Kidney (tissue), 14 donors: ENCODE measurements around the gene KRT33B. TPM values are rescaled to one million over a fixed set of nuclear protein-coding genes. Genes with fewer than 3 reads are reported as not detected.

Source experiments
- DNase-seq, 5 donors: peaks; one replicate each; pipeline ENCODE4 v3.0.0-alpha.2; 2013 to 2020
- FAIRE-seq: peaks from 2 replicates; lab custom pipeline; 2012; peaks lifted over from hg19 to GRCh38; lab: Jason Lieb, UNC
- H3K27ac ChIP-seq, 2 donors: one replicate each; pipeline ENCODE4 v1.7.0; 2013; ENCODE audit warnings: low read depth in 2 of 2, low read length in 2 of 2, inconsistent platforms in 1 of 2
- H3K27me3 ChIP-seq: one replicate; pipeline ENCODE4 v1.7.1; 2013; ENCODE audit warnings: low read length, inconsistent platforms; ENCODE audit not compliant: control insufficient read depth, insufficient read depth
- H3K36me3 ChIP-seq, 3 donors: one replicate each; pipeline versions ENCODE4 v1.7.0 to v1.7.1; 2013; ENCODE audit warnings: low read length in 3 of 3, control low read depth in 1 of 3, inconsistent platforms in 1 of 3; ENCODE audit not compliant: insufficient read depth in 3 of 3, control insufficient read depth in 2 of 3
- H3K4me1 ChIP-seq, 3 donors: one replicate each; pipeline versions ENCODE4 v1.7.0 to v1.7.1; 2013; ENCODE audit warnings: low read length in 3 of 3, inconsistent platforms in 1 of 3, low read depth in 1 of 3; ENCODE audit not compliant: control insufficient read depth in 2 of 3, insufficient read depth in 2 of 3
- H3K4me3 ChIP-seq, 3 donors: one replicate each; pipeline versions ENCODE4 v1.7.0 to v1.8.1; 2013; ENCODE audit warnings: low read length in 3 of 3, control low read depth in 1 of 3, inconsistent platforms in 1 of 3
- H3K9ac ChIP-seq, 3 donors: one replicate each; pipeline versions ENCODE4 v1.7.0 to v1.7.1; 2013; ENCODE audit warnings: low read length in 3 of 3, control low read depth in 1 of 3, inconsistent platforms in 1 of 3
- H3K9me3 ChIP-seq, 3 donors: one replicate each; pipeline versions ENCODE4 v1.7.0 to v1.7.1; 2013; ENCODE audit warnings: low read length in 3 of 3, control low read depth in 1 of 3, inconsistent platforms in 1 of 3; ENCODE audit not compliant: control insufficient read depth in 2 of 3, insufficient read depth in 1 of 3
- CTCF ChIP-seq: IDR thresholded peaks from 3 replicates; pipeline ENCODE4 v1.5.1; 2012; ENCODE audit warnings: mild to moderate bottlenecking, moderate library complexity, borderline replicate concordance; ENCODE audit not compliant: insufficient read depth; ENCODE audit errors: extremely low read depth
- intact Hi-C: fragments of 100-400 bp; cut with DNase I; formaldehyde crosslinking; loops from one replicate; pipeline ENCODE4 v1.11.1; 2022
- polyA plus RNA-seq: library from polyadenylated mRNA; stranded (reverse); fragments of 350-450 nt; fragmentation: Illumina TruSeq; extraction: RNeasy Lipid Tissue Mini Kit (QIAGEN cat#74804); gene quantifications from one replicate; pipeline ENCODE4 v1.2.3, GENCODE V29; 2014; ENCODE audit warnings: low read depth, low replicate concordance; ENCODE audit not compliant: insufficient read depth
- total RNA-seq: library from RNA; stranded (reverse); fragmentation: NEBNext Ultra II Directional; extraction: Animal tissue kit (Norgen Biotek cat#: 25700); gene quantifications from one replicate; pipeline ENCODE4 v1.2.1, GENCODE V29; 2021
- donor health status: control.
- donor health status: control.
- donor health status: control.
- donor health status: control.
- donor health status: control.
- donor health status: DM: yes; HTN: yes; CAD: no.
- donor health status: Normal renal cell carcinoma (clear cell type).

The KRT33B gene
- total and polyA plus RNA-seq, 2 donors from 2014 or later = not detected

GRCh38 chr17:41345992-41346391 is 23.6 kb downstream of the KRT33B start:
- H3K27me3 ChIP-seq = no peaks in the 10 kb centered on the region
- no peaks in the 10 kb centered on the region for H3K9me3 ChIP-seq
- no peak overlapping the region for H3K9ac ChIP-seq
- intact Hi-C loops = no loop called here
- H3K4me3 ChIP-seq = no peak overlapping the region
- FAIRE-seq (no peak), DNase-seq (no peak)
- no peaks in the 10 kb centered on the region for H3K36me3 ChIP-seq
- no peak for TF ChIP-seq CTCF
- no peak overlapping the region for H3K27ac ChIP-seq
- no peaks in the 10 kb centered on the region for H3K4me1 ChIP-seq

- no peak for TF ChIP-seq CTCF
- Histone ChIP-seq H3K9ac (no peak overlapping the region), H3K4me3 (no peak overlapping the region), H3K27ac (no peak overlapping the region), H3K4me1 (peaks cover 0 to 2% (median 2%) of the 10 kb centered on the region in 3 donors), H3K9me3 (no peaks in the 10 kb centered on the region), H3K36me3 (no peaks in the 10 kb centered on the region), H3K27me3 (no peaks in the 10 kb centered on the region)
- intact Hi-C loops = no loop called here
- DNase-seq = peak in 4 of 5 donors; percentile 79 to 87 (median 82)
- no peak for FAIRE-seq
Measured at GRCh38 chr17:41343029-41343428, 26.6 kb downstream of the KRT33B start.

GRCh38 chr17:41340934-41341861 is 28.4 kb downstream of the KRT33B start:
- no peak for TF ChIP-seq CTCF
- peaks cover 0 to 2% (median 2%) of the 10 kb centered on the region in 3 donors for H3K4me1 ChIP-seq
- no peaks in the 10 kb centered on the region for H3K27me3 ChIP-seq
- no peak overlapping the region for H3K4me3 ChIP-seq
- H3K9me3 ChIP-seq = no peaks in the 10 kb centered on the region
- intact Hi-C loops = no loop called here
- FAIRE-seq (no peak), DNase-seq (no peak)
- H3K36me3 ChIP-seq = no peaks in the 10 kb centered on the region
- H3K27ac ChIP-seq = no peak overlapping the region
- no peak overlapping the region for H3K9ac ChIP-seq
